Activated CD4-positive, alpha-beta T cell treated with anti-CD3 and anti-CD28 coated beads for 24 hours (primary cell): Measurements from ENCODE around the gene DBET.
"Not testable (repeated sequence)": the region's sequence is repeated elsewhere in the genome, so short reads cannot be mapped to it uniquely, and the experiment has no call there.

Experiments used
- DNase-seq, 2 donors: peaks; one replicate each; pipeline ENCODE4 v3.0.0-alpha.2; 2020; ENCODE audit warnings: low read depth in 2 of 2

The DBET gene

DNA sequence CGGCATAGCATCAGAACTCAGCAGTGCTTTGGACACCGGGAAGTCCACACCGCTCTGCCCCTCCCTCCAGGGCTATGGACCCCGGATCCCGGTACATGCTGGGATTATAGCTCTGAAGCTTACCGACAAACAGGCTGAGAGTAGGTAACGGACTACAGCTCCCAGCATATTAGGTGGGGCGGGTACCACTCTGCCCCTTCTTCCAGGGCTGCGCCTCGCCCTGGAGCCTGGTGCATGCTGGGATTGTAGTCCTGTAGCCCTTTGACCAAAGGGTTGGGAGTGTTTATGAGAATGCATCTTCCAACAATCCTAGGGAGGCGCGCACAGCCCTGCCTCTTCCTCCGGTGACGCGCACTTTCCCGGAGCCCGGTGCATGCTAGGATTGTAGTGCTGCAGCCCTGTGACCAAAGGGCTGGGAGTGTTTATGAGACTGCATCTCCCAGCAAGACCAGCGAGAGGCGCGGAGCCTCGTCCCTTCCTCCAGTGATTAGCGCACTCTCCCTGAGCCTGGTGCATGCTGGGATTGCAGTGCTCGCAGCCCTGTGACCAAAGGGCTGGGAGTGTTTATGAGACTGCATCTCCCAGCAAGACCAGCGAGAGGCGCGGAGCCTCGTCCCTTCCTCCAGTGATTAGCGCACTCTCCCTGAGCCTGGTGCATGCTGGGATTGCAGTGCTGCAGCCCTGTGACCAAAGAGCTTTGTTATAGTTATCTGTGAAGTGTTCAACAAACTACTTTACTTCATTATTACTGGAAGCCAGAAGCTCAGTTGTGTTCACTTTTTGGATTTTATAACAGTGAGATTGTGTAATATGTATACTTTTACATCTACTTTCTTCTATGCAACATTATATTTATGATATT lies 14.7 kb upstream of the DBET start:
- not testable (repeated sequence) for DNase-seq

DNA sequence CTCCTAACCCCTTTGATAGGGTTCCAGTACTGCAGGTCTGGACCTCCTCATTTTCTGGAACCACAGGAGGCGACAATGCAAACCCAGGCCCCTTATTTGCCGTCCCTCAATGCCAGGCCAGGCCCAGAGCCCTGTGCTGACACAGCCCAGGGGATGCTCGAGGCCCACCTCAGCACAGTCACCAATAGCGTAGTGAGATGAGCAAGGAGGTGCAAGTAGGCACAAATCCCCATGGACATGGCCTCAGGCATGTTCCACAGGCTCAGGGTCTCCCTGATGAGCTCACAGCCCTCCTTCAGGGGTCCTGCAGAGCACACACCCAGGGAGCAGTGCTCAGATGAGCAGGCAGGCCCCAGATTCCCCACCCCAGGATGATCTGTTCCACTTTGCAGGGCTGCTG lies 5.3 kb upstream of the DBET start:
- DNase-seq: not testable (repeated sequence)

DNA sequence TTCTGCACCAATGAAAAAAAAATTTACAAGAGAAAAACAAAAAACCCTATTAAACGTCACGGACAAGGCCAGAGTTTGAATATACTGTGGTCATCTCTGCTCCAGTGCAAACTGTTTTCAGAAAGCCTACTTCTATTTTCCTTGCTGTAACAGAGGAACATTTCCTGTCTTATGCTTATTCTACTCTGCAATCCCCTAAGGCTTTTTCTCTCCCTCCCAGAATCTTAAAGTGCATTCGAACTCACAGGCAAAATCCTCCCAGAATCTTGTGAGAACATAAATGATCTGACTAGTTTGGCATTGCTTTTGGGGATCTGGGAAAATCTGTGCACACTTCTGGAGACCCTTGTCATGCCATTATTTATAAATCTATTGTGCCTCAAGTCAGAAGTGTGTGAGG lies 503 bp downstream of the DBET start:
- DNase-seq: not testable (repeated sequence)

DNA sequence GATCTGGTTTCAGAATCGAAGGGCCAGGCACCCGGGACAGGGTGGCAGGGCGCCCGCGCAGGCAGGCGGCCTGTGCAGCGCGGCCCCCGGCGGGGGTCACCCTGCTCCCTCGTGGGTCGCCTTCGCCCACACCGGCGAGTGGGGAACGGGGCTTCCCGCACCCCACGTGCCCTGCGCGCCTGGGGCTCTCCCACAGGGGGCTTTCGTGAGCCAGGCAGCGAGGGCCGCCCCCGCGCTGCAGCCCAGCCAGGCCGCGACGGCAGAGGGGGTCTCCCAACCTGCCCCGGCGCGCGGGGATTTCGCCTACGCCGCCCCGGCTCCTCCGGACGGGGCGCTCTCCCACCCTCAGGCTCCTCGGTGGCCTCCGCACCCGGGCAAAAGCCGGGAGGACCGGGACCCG lies 4.0 kb downstream of the DBET start:
- DNase-seq: not testable (repeated sequence)

DNA sequence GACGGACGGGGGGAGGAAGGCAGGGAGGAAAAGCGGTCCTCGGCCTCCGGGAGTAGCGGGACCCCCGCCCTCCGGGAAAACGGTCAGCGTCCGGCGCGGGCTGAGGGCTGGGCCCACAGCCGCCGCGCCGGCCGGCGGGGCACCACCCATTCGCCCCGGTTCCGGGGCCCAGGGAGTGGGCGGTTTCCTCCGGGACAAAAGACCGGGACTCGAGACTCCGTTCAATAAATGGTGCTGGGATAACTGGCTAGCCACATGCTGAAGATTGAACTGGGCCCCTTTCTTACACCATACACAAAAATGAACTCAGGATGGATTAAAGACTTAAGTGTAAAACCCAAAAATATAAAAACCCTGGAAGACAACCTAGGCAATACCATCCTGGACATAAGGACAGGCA lies 28.8 kb downstream of the DBET start:
- not testable (repeated sequence) for DNase-seq

DNA sequence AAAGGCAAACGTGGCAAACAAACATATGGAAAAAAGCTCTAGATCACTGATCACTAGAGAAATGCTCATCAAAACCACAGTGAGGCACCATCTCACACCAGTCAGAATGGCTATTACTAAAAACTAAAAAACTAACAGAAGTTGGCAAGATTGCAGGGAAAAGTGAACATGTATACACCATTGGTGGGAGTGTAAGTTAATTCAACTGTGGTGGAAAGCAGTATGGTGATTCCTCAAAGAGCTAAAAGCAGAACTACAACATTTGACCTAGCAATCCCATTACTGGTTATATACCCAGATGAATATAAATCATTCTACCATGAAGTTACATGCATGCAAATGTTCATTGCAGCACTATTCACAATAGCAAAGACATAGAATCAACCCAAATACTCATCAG lies 29.7 kb downstream of the DBET start:
- not testable (repeated sequence) for DNase-seq

DNA sequence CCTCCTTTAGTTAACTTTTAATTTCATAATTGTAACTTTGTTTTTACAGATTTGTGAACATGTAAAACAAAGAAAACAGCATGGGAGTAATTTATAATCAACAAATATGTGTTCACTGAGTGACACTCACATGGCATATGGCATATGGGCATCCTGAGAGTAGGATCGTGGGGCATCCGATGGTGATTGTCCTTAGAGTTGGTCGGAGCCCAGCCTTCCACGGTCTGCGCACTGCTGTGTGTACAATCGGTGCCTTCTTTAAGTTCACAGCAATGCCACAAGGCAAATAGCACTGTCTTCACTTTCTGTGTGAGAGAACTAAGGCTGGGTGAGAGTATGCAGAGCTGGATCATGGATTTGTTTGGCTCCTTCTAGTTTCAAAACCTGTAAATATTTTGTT lies 31.0 kb downstream of the DBET start:
- not testable (repeated sequence) for DNase-seq

DNA sequence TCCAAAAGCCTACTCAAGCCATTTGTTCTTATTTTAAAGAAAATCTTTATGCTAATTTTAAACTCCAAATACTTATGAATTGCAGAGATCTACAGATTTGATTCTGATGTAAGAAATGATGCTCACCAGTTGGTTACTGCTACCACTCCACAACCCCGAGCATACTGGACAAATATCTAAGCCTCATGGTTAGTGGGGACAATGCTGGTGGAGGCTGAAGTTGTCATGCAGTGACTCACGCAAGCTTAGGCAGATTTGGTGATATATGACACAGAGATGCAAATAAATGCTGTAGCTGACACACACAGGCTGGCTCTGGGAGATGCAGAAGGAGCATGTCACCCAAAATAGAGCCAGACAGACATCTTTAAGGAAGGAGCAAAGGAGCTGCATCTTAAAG lies 35.3 kb downstream of the DBET start:
- DNase-seq: not testable (repeated sequence)

DNA sequence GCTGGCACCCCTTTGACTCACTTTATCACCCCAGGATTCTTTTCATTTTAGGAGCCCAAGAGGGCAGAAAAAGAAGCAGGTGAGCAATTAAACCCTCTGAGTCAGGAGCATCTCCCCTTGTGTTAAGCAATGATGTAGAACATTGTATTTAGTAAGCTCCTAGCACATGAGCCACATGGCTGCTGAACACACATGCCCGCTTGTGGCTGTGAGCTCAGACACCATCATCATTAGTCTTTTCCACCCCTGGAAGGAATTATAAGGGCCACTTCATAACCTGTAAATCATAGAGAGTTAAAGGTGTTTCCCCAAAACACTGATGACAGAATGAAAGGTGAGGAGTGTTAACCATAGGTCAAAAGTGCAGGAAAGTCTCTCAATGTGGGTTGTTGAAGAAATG lies 37.2 kb downstream of the DBET start:
- DNase-seq: not testable (repeated sequence)

DNA sequence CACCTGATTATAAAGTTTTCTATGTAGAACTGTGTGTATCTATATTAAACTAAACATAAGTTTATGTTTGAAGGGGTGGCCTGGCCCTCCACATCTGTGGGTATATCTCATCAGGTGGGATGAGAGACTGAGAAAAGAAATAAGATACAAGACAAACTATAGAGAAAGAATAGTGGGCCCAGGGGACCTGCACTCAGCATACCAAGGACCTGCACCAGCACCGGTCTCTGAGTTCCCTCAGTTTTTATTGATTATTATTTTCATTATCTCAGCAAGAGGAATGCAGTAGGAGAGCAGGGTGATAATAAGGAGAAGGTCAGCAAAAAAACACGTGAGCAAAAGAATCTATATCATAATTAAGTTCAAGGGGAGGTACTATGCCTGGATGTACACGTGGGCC lies 41.9 kb downstream of the DBET start:
- DNase-seq: not testable (repeated sequence)

DNA sequence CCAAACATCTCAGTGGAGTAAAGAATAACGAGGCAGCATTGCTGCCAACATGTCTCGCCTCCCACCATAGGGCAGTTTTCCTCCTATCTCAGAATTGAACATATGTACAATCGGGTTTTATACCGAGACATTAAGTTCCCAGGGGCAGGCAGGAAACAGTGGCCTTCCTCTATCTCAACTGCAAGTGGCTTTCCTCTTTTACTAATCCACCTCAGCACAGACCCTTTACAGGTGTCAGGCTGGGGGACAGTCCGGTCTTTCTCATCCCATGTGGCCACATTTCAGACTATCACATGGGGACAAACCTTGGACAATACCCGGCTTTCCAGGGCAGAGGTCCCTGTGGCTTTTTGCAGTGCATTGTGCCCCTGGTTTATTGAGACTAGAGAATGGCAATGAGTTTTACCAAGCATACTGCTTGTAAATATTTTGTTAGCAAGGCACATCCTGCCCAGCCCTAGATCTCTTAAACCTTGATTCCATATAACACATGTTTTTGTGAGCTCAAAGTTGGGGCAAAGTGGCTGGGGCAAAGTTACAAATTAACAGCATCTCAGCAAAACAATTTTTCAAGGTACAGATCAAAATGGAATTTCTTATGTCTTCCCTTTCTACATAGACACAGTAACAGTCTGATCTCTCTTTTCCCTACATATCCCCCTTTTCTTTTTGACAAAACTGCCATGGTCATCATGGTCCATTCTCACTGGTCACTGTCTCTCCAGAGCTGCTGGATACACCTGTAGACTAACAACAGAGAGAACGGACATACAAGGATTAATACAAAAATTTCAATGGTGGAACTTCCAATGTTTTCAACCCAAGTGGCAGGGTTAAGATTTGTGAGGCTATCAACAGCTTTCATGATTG lies 42.5 kb downstream of the DBET start:
- DNase-seq: not testable (repeated sequence)

DNA sequence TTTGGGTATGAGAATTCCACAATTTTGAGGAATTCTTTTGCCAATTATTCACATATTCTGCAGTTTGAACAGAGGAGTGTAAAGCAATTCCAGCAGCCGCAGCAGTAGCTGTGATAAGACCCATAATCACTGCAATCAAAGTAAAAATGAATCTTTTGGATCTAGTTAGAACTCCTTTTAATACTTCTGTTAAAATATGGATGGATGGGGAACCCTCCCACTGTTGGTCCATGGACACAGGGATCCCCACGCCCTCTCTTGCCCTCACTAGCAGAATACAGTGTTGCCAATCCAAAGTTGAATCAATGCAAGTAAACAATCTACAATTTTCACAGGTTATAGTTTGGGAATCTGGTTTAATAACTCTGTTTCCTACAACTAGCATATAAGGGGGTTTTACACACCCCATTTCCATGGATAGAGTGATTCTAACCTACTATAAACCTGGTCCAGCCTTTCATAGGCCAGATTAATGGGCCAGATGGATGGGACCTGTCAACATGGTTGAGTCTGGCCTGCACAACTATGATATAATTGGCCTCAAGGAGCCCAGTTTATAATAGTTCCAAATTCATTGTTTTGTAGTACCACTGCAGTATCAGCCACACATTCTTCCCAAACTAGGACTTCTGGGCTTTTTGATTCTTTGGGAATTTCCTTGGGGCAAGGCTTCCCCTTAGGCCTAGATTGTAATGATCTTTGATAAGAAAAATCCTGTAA lies 43.6 kb downstream of the DBET start:
- DNase-seq: not testable (repeated sequence)

DNA sequence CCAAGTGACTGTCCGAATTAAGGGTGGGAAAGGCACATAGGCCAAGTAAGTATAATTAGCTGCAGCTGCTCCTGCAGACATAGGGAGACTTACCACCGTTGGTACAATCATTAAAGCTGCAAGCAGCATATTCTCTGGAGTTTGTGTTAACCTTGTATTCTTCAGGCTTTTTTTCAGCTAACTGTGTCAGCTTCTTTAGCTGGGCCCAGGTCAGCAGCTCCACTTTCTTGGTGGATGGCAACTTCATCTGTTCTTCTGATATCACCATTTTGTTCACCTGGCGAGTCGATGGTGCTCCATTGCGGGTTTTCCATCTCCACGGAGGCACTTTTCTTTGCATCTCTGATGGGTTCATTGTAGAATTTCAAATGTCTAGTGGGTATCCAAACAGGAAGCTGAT lies 44.5 kb downstream of the DBET start:
- DNase-seq: not testable (repeated sequence)

DNA sequence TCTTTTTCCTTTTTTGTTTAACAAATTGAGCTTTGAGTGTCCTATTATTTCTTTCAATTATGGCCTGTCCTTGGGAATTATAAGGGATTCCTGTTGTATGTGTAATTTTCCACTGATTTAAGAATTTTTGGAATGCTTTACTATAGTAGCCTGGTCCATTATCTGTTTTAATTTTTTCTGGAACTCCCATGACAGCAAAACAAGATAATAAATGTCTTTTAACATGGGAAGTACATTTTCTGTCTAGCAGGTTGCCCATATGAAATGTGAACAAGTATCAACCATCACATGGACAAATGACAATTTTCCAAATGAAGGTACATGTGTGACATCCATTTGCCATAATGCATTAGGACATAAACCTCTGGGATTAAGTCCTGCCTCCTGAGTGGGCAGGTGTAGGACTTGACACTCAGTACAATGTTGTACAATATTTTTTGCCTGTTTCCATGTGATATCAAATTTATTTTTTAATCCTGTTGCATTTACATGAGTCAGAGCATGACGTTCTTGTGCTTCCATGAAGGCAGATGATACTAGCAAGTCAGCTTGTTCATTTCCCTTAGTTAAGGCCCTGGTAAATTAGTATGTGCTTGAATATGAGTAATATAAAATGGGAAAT lies 45.2 kb downstream of the DBET start:
- DNase-seq: not testable (repeated sequence)

DNA sequence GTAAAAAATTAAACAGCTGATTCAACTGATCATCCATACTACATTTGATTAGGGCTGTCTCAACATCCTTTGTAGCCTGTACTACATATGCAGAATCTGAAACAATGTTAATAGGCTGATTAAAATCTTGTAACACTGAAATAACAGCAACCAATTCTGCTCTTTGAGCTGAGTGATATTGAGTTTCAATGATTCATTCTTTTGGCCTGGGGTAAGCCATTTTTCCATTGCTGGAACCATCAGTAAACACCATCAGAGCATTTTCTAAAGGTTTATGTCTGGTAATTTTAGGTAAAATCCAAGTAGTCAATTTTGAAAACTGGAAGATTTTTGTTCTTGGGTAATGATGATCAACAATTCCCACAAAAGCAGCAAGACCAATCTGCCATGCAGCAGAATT lies 45.7 kb downstream of the DBET start:
- DNase-seq: not testable (repeated sequence)

DNA sequence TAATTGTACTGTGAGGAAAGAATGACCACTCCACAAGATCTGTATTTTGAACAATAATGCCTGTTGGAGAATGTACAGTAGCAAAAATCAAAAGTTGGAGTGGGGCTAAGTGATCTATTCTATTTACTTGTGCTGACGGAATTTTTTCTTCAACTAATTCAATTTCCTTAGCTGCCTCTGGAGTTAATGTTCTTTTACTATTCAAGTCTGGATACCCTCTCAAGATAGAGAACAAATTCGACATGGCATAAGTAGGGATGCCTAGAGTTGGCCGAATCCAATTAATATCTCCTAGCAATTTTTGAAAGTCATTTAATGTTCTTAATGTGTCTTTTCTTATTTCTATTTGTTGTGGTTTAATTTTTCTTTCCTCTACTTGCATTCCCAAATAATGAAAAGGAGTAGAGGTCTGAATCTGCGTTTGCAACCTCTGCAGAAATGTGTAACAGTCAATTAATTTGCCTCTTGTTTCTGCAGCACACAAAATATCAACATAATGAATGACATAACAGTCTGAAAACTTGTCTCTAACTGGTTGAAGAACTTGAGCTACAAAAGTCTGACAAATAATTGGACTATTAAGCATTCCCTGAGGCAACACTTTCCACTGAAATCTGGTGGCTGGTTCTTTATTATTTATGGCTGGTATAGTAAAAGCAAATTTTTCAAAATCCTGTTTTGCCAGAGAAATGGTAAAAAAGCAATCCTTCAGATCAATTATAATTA lies 46.4 kb downstream of the DBET start:
- DNase-seq: not testable (repeated sequence)

DNA sequence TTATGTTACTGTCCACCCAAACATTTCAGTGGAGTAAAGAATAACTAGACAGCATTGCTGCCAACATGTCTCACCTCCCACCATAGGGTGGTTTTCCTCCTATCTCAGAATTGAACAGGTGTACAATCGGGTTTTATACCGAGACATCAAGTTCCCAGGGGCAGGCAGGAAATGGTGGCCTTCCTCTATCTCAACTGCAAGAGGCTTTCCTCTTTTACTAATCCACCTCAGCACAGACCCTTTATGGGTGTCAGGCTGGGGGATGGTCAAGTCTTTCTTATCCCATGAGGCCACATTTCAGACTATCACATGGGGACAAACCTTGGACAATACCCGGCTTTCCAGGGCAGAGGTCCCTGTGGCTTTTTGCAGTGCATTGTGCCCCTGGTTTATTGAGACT lies 48.6 kb downstream of the DBET start:
- DNase-seq: not testable (repeated sequence)

DNA sequence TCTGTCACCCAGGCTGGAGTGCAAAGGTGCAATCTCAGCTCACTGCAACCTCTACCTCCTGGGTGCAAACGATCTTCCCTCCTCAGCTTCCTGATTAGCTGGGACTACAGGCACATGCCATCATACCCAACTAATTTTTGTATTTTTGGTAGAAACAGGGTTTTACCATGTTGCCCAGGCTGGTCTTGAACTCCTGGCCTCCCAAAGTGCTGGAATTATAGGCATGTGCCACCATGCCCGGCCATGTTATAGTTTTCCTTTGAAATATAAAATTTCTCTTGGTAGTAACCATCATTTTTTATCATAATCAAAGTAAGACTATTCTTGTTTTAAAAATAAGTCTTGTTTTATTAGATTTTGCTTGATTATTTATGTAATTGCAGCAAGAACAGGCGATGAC lies 50.7 kb downstream of the DBET start:
- DNase-seq: not testable (repeated sequence)
